Subcutaneous abdominal adipose tissue (tissue), 5 donors: ENCODE data around the gene GAB2.

Experiments
- H3K27ac ChIP-seq: one replicate; pipeline ENCODE4 v1.7.0; 2013; ENCODE audit warnings: low read depth, mild to moderate bottlenecking, inconsistent platforms, low read length, moderate library complexity
- H3K27me3 ChIP-seq, 5 donors: one replicate each; pipeline ENCODE4 v1.7.0; 2013; ENCODE audit warnings: low read length in 5 of 5, inconsistent platforms in 1 of 5; ENCODE audit not compliant: control insufficient read depth in 5 of 5, insufficient read depth in 4 of 5
- H3K36me3 ChIP-seq, 5 donors: one replicate each; pipeline ENCODE4 v1.7.0; 2013; ENCODE audit warnings: low read length in 5 of 5; ENCODE audit not compliant: control insufficient read depth in 5 of 5, insufficient read depth in 5 of 5
- H3K4me1 ChIP-seq, 5 donors: one replicate each; pipeline ENCODE4 v1.7.0; 2013; ENCODE audit warnings: low read length in 5 of 5, mild to moderate bottlenecking in 3 of 5, moderate library complexity in 1 of 5; ENCODE audit not compliant: control insufficient read depth in 5 of 5, insufficient read depth in 5 of 5
- H3K4me3 ChIP-seq, 5 donors: one replicate each; pipeline ENCODE4 v1.7.0; 2013; ENCODE audit warnings: low read length in 5 of 5, low read depth in 1 of 5
- H3K9ac ChIP-seq, 5 donors: one replicate each; pipeline ENCODE4 v1.7.0; 2013; ENCODE audit warnings: low read length in 5 of 5, mild to moderate bottlenecking in 4 of 5, moderate library complexity in 3 of 5
- H3K9me3 ChIP-seq, 5 donors: one replicate each; pipeline ENCODE4 v1.7.0; 2013; ENCODE audit warnings: low read length in 5 of 5; ENCODE audit not compliant: control insufficient read depth in 5 of 5
- donor health status: healthy.
- donor health status: healthy.
- donor health status: healthy.
- donor health status: healthy.
- donor health status: healthy.

GAB2 gene

GRCh38 chr11:78451371-78452150 is 33.9 kb upstream of the GAB2 start:
- Histone ChIP-seq H3K9ac (no peak overlapping the region), H3K9me3 (no peaks in the 10 kb centered on the region), H3K27me3 (no peaks in the 10 kb centered on the region), H3K4me3 (no peak overlapping the region), H3K27ac (no peak overlapping the region), H3K4me1 (peaks cover 0 to 5% (median 0%) of the 10 kb centered on the region in 5 donors), H3K36me3 (peaks cover 0 to 4% (median 0%) of the 10 kb centered on the region in 5 donors)

GRCh38 chr11:78450866-78451265 is 33.2 kb upstream of the GAB2 start:
- Histone ChIP-seq H3K9ac (no peak overlapping the region), H3K27ac (no peak overlapping the region), H3K27me3 (no peaks in the 10 kb centered on the region), H3K9me3 (no peaks in the 10 kb centered on the region), H3K36me3 (peaks cover 0 to 3% (median 0%) of the 10 kb centered on the region in 5 donors), H3K4me1 (peaks cover 0 to 5% (median 0%) of the 10 kb centered on the region in 5 donors), H3K4me3 (no peak overlapping the region)

GRCh38 chr11:78449866-78450265 is 32.2 kb upstream of the GAB2 start:
- H3K9me3 ChIP-seq: no peaks in the 10 kb centered on the region
- peaks cover 0 to 5% (median 0%) of the 10 kb centered on the region in 5 donors for H3K4me1 ChIP-seq
- no peak overlapping the region for H3K9ac ChIP-seq
- no peaks in the 10 kb centered on the region for H3K27me3 ChIP-seq
- no peaks in the 10 kb centered on the region for H3K36me3 ChIP-seq
- H3K4me3 ChIP-seq: no peak overlapping the region
- no peak overlapping the region for H3K27ac ChIP-seq

GRCh38 chr11:78446210-78446609 is 28.6 kb upstream of the GAB2 start:
- H3K27me3 ChIP-seq: no peaks in the 10 kb centered on the region
- no peak overlapping the region for H3K27ac ChIP-seq
- H3K36me3 ChIP-seq: peaks cover 2 to 10% (median 6%) of the 10 kb centered on the region in 5 donors
- no peak overlapping the region for H3K9ac ChIP-seq
- H3K4me1 ChIP-seq: no peaks in the 10 kb centered on the region
- H3K9me3 ChIP-seq: no peaks in the 10 kb centered on the region
- no peak overlapping the region for H3K4me3 ChIP-seq

GRCh38 chr11:78444726-78445125 is 27.1 kb upstream of the GAB2 start:
- no peak overlapping the region for H3K27ac ChIP-seq
- H3K4me3 ChIP-seq: no peak overlapping the region
- H3K9me3 ChIP-seq: no peaks in the 10 kb centered on the region
- peaks cover 2 to 10% (median 6%) of the 10 kb centered on the region in 5 donors for H3K36me3 ChIP-seq
- no peaks in the 10 kb centered on the region for H3K4me1 ChIP-seq
- H3K9ac ChIP-seq: no peak overlapping the region
- H3K27me3 ChIP-seq: no peaks in the 10 kb centered on the region

GRCh38 chr11:78441956-78442355 is 24.3 kb upstream of the GAB2 start:
- no peaks in the 10 kb centered on the region for H3K9me3 ChIP-seq
- H3K36me3 ChIP-seq: peaks cover 2 to 10% (median 6%) of the 10 kb centered on the region in 5 donors
- H3K9ac ChIP-seq: no peak overlapping the region
- H3K4me1 ChIP-seq: no peaks in the 10 kb centered on the region
- no peak overlapping the region for H3K27ac ChIP-seq
- H3K27me3 ChIP-seq: no peaks in the 10 kb centered on the region
- no peak overlapping the region for H3K4me3 ChIP-seq

- H3K27me3 ChIP-seq: no peaks in the 10 kb centered on the region
Observed at GRCh38 chr11:78438298-78438975, 20.8 kb upstream of the GAB2 start.

GRCh38 chr11:78432956-78433355 is 15.3 kb upstream of the GAB2 start:
- Histone ChIP-seq H3K27me3 (no peaks in the 10 kb centered on the region), H3K4me3 (no peak overlapping the region), H3K9ac (no peak overlapping the region), H3K4me1 (peaks cover 0 to 14% (median 7%) of the 10 kb centered on the region in 5 donors), H3K27ac (no peak overlapping the region), H3K9me3 (no peaks in the 10 kb centered on the region), H3K36me3 (peaks cover 0 to 3% (median 0%) of the 10 kb centered on the region in 5 donors)

More at GRCh38 chr11:78438298-78438975, 20.8 kb upstream of the GAB2 start:
- no peak overlapping the region for H3K9ac ChIP-seq
- no peak overlapping the region for H3K4me3 ChIP-seq
- H3K36me3 ChIP-seq: peaks cover 1 to 8% (median 6%) of the 10 kb centered on the region in 5 donors
- H3K9me3 ChIP-seq: no peaks in the 10 kb centered on the region
- no peak overlapping the region for H3K27ac ChIP-seq
- H3K4me1 ChIP-seq: no peaks in the 10 kb centered on the region

GRCh38 chr11:78432058-78432515 is 14.5 kb upstream of the GAB2 start:
- H3K27me3 ChIP-seq: no peaks in the 10 kb centered on the region
- no peak overlapping the region for H3K27ac ChIP-seq

GRCh38 chr11:78429660-78430059 is 12.0 kb upstream of the GAB2 start:
- Histone ChIP-seq H3K4me1 (peaks cover 0 to 31% (median 14%) of the 10 kb centered on the region in 5 donors), H3K27me3 (no peaks in the 10 kb centered on the region), H3K4me3 (no peak overlapping the region), H3K9me3 (no peaks in the 10 kb centered on the region), H3K36me3 (peaks cover 0 to 3% (median 0%) of the 10 kb centered on the region in 5 donors), H3K27ac (no peak overlapping the region), H3K9ac (no peak overlapping the region)

More at GRCh38 chr11:78432058-78432515, 14.5 kb upstream of the GAB2 start:
- H3K36me3 ChIP-seq: peaks cover 0 to 3% (median 0%) of the 10 kb centered on the region in 5 donors
- no peaks in the 10 kb centered on the region for H3K9me3 ChIP-seq
- no peak overlapping the region for H3K9ac ChIP-seq
- H3K4me1 ChIP-seq: peaks cover 0 to 16% (median 7%) of the 10 kb centered on the region in 5 donors
- no peak overlapping the region for H3K4me3 ChIP-seq
